Omental fat pad (tissue), 4 donors: ENCODE data around the gene CTTN. TPM values are rescaled to one million over a fixed set of nuclear protein-coding genes. Genes with fewer than 3 reads are reported as not detected.

Experiments used
- ATAC-seq: fragments of 150-250 bp; one replicate; pipeline ENCODE4 v1.9.1; 2016; ENCODE audit warnings: mild to moderate bottlenecking, moderate library complexity; ENCODE audit not compliant: low FRiP score
- DNase-seq: peaks from one replicate; pipeline ENCODE4 v3.0.0-alpha.2; 2019; ENCODE audit warnings: low spot score
- total RNA-seq, 4 donors: library from RNA; depleted of rRNA; stranded (reverse); fragments of >200 nt; gene quantifications; one replicate each; pipeline ENCODE4 v1.1.0, GENCODE V29; 2016
- TF ChIP-seq, protein P1 (sequence below), 3 donors: fragments of 450-650 bp; IDR thresholded peaks; one replicate each; pipeline ENCODE4 v1.5.1; 2016 to 2017; ENCODE audit warnings: antibody characterized with exemption in 3 of 3, mild to moderate bottlenecking in 3 of 3, moderate library complexity in 2 of 3

Gene CTTN
- total RNA-seq, 4 donors from 2014 or later, result 240 to 341 (median 294) TPM

DNA sequence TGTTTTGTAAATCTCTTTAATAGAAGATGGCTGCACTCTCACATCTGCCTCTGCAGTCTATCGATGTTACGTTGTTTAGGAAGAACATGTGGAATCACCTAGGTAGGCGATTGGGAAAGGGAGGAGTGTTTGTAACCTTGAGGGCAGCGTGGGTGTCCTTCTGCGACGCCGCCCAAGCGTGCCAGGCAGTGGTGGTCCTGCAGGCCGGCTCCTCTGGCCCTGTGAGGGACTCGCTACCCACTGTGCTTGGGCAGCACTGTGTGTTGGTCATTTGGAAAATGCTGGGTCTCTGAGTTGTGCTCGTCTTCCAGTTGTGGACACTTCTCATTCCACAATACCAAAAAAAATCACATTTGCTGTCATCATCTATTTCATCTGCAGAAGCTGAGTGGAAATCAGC lies 29.1 kb downstream of the CTTN start:
- ATAC-seq, result no peak

DNA sequence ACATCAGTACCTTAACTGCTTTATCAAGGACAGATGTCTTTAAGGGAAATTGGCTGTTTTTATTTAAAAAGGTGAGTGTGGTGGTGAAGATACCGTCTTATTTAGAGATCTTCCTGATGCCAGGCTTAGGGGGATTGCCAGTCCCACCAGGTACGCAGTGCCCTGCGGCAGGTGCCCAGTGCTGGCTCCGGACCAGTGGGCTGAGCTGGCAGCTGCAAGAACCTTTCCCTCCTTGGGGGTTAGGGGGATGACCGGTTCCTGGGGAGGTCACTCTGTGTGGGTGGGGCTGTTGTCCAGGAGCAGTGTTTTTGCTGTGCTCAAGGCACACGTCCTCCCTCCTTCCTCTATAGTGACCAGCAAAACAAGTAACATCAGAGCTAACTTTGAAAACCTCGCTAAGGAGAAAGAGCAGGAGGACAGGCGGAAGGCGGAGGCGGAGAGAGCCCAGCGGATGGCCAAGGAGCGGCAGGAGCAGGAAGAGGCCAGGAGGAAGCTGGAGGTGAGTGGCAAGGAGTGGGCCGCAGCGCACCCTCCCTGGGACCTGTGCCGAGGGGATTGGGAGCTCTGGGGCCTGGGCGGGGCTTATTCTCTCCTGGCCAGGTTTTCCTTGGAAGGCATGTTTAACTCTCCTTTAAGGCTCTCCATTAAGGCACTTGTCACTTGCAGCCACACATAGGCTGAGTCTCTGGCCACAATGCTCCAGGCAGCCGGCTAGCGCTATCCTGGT lies 30.5 kb downstream of the CTTN start:
- TF ChIP-seq, protein P1, sequence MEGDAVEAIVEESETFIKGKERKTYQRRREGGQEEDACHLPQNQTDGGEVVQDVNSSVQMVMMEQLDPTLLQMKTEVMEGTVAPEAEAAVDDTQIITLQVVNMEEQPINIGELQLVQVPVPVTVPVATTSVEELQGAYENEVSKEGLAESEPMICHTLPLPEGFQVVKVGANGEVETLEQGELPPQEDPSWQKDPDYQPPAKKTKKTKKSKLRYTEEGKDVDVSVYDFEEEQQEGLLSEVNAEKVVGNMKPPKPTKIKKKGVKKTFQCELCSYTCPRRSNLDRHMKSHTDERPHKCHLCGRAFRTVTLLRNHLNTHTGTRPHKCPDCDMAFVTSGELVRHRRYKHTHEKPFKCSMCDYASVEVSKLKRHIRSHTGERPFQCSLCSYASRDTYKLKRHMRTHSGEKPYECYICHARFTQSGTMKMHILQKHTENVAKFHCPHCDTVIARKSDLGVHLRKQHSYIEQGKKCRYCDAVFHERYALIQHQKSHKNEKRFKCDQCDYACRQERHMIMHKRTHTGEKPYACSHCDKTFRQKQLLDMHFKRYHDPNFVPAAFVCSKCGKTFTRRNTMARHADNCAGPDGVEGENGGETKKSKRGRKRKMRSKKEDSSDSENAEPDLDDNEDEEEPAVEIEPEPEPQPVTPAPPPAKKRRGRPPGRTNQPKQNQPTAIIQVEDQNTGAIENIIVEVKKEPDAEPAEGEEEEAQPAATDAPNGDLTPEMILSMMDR (IDR thresholded peaks at IDR 0.05), result no peak
- no peak for ATAC-seq

More for the DNA sequence above, 29.1 kb downstream of the CTTN start:
- TF ChIP-seq, protein P1 (IDR thresholded peaks at IDR 0.05), result no peak
- no peak for DNase-seq

DNA sequence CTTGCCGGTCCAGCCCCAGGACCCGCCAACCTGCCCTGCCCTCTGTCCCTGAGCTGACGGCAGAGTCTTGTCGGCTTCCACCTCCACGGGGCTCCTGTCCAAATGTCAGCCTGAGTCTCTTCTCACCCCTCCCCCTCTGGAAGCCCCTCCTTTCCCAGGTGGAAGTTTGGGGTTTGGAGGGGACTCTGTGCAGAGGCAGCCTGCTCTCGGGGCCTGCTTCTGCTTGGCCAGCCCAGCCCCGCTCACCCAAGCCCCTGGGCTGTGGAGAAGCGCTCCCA lies 31.0 kb downstream of the CTTN start:
- no peak for ATAC-seq
- DNase-seq, result no peak
- TF ChIP-seq, protein P1 (IDR thresholded peaks at IDR 0.05), result no peak

More for the DNA sequence above, 30.5 kb downstream of the CTTN start:
- DNase-seq, result no peak

DNA sequence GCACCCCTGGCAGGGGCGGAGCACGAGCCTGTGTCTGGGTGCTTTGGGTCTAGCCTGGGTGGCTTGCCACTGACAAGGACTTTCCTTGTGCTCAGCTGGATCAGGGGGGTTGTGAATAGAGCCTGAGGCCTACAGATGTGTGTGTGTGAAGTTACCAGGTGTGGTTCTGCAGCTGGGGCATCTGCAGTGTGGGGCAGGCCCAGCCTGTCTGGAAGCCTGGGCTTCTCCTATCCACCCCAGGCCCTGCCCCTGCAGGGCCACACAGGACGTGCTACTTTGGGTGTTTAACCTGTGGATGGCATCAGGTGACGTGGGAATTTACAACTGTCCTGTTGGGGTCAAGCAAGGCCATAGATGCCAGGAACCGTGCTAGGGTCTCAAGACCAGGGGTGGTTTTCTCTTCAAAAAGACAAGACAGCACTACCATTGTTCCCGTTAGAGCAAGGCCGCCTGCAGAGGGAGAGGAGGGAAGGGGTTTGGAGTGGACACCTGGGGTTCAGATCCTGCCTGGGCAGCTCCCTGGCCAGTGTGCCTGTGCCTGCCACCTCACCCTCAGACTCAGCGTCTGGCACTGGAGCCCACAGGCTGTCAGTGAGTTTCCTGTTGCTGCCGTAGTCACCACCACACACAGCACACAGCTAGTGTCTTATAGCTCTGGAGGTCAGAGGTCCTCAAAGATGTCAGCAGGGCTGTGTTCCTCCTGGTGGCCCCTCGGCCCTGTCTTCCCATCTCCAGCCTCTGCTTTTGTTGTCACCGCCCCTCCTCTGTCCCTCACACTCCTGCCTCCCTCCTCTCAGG lies 31.6 kb downstream of the CTTN start:
- ATAC-seq (no peak), DNase-seq (no peak)
- TF ChIP-seq, protein P1 (IDR thresholded peaks at IDR 0.05), result no peak

DNA sequence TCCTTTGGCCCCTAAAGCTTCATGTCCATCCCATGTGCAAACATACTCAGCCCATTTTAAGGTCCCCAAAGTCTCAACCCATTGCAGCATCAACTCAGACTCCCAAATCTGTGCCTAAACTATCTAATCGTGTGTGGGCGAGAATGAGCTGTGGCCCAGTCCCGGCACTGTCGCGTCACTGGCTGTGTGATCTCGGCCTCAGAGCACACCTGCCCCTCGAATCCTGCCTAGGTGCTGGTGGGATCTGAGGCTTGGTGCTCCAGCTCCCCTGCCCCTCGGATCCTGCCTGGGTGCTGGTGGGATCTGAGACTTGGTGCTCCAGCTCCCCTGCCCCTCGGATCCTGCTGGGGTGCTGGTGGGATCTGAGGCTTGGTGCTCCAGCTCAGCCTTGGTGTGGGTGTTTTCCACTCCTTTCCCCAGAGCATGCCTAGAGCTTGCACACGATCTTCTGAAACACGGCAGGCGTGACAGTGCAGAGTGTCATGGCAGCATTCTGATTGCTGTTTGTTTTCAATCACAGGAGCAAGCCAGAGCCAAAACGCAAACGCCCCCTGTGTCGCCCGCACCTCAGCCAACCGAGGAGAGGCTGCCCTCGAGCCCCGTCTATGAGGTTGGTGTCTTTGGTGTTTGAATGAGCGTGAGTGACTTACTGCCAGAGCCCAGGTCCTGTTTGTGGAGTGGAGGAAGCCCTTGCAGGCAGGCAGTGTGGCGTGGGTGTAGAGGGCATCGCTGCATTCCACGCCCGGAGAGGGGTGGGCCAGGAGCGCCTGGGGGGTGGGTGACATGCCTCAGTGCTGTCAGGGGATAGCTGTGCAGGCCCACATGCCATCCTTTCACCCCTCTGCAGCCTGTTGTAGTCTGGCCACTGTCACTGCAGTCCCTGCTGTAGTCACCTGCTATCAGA lies 32.6 kb downstream of the CTTN start:
- TF ChIP-seq, protein P1 (IDR thresholded peaks at IDR 0.05), result no peak
- ATAC-seq, result no peak
- no peak for DNase-seq

DNA sequence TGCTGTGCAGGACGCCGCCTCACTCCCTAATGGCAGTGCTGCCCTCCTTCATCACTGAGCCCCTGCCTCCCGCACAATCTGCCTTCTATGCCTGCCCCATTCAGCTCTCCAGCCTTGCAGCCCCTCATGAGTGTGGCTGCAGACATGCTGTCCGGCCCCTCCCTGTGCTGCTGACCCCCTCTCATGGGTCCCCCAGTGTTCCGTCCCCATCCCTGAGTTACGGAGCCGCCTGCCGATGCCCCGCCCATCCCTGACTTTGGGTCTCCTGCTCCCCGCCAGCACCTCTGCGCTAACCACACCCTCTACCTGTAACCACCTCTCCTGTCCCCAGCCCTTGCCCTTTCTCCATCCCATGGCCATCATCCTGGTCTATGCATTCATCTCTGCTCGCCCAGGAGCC lies 33.3 kb downstream of the CTTN start:
- TF ChIP-seq, protein P1 (IDR thresholded peaks at IDR 0.05), result no peak
- DNase-seq, result no peak

More for the DNA sequence above, 33.3 kb downstream of the CTTN start:
- no peak for ATAC-seq
